SH-SY5Y (cell line): Measurements from ENCODE around the gene FLNB.

Experiments used
- GATA2 ChIP-seq: IDR thresholded peaks from 2 replicates; pipeline ENCODE4 v1.6.1; 2011; ENCODE audit warnings: mild to moderate bottlenecking, low read depth, low read length
- GATA3 ChIP-seq: IDR thresholded peaks from 2 replicates; pipeline ENCODE4 v1.6.1; 2011; ENCODE audit warnings: low read depth, mild to moderate bottlenecking, low read length, moderate library complexity

DNA sequence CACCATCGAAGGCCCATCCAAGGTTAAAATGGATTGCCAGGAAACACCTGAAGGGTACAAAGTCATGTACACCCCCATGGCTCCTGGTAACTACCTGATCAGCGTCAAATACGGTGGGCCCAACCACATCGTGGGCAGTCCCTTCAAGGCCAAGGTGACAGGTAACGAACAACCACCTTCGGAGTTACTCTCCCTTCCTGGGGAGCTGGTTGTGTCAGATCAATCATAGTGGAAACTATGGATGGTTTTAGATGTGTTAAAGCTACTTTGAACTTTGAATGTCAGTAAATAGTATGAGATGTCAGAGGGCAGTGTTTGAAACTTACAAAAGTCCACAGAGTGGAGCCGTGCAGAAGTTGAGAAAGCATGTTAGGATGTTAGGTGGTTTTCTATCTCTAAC lies 160.3 kb downstream of the FLNB start:
- TF ChIP-seq GATA3 = no peak
- no peak for TF ChIP-seq GATA2
